ENCODE results near the gene CNTROB. TPM values are rescaled to one million over a fixed set of nuclear protein-coding genes. Genes with fewer than 3 reads are reported as not detected.

CNTROB gene
- total and polyA plus RNA-seq, 10 of the 15 experiments (the other 5 are each of a cell fraction or from before 2014, with no cell fraction given), result 2.0 to 36.2 (median 28.2) TPM

- H3K27me3 ChIP-seq (replicated peaks in 1 of 2; ENCODE audit: control insufficient read depth in 2 of 2, insufficient read depth in 2 of 2, low read length in 1 of 2), result no peaks in the 10 kb centered on the region
- no peaks in the 10 kb centered on the region for H3K9me3 ChIP-seq (replicated peaks; ENCODE audit: control insufficient read depth, insufficient read depth, low read length)
- 95% methylated on average over 4 of the region's 4 CpGs for WGBS (ENCODE audit: insufficient coverage, insufficient replicate concordance, low lambda C conversion rate, missing lambda C conversion rate)
- FAIRE-seq (no peak), ATAC-seq (no peak), DNase-seq (ENCODE audit: low read depth, low spot score) (no peak)
- CTCF ChIA-PET, result interaction anchor here (1.0 to 3.3 kb wide), 3 partner anchors 31 to 49 kb away, joined by 3 to 13 read pairs (median 3); no protein-coding TSS in a partner anchor
- H2AFZ ChIP-seq (ENCODE audit: control insufficient read depth, low read depth, low read length), result no peak overlapping the region
- RAD21 ChIA-PET (ENCODE audit: unreplicated experiment), result interaction anchor here (1.3 kb wide), 1 partner anchor 121 kb away, joined by 3 read pairs; no protein-coding TSS in a partner anchor
- H3K36me3 ChIP-seq (ENCODE audit: control insufficient read depth in 2 of 2, insufficient read depth in 2 of 2, low read length in 1 of 2), result peaks cover 8 to 22% of the 10 kb centered on the region in 2 experiments
- intact Hi-C loops (cut with micrococcal nuclease; ENCODE audit: unreplicated experiment), result no loop called here
- in situ Hi-C loops (cut with MboI), result no loop called here
- no peaks in the 10 kb centered on the region for H3K4me1 ChIP-seq (ENCODE audit: control insufficient read depth, insufficient read depth, low read length)
- H3K79me2 ChIP-seq (ENCODE audit: control insufficient read depth, insufficient read depth, low read length), result no peaks in the 10 kb centered on the region
- no peak overlapping the region for H3K4me3 ChIP-seq
- no peak overlapping the region for H3K9ac ChIP-seq (ENCODE audit: control insufficient read depth, insufficient read depth, low read length)
- BruUV-seq (replicated peaks), result no TSS peak
- no peak for TF ChIP-seq ATF7 (IDR thresholded peaks at IDR 0.05; ENCODE audit: low read depth)
- TF ChIP-seq TBL1XR1 (IDR thresholded peaks at IDR 0.05; ENCODE audit: low read depth, low read length), result no peak
- TF ChIP-seq PBX3 (IDR thresholded peaks at IDR 0.05; ENCODE audit: insufficient replicate concordance, low read depth, low read length), result no peak
- no peak for TF ChIP-seq TARDBP (IDR thresholded peaks at IDR 0.05; ENCODE audit: borderline replicate concordance)
- TF ChIP-seq EGR1 (IDR thresholded peaks at IDR 0.05; ENCODE audit: borderline replicate concordance in 1 of 2, low read depth in 2 of 2, low read length in 2 of 2), result no peak
- no peak for TF ChIP-seq RAD51 (IDR thresholded peaks at IDR 0.05)
- no peak for TF ChIP-seq KAT2A (conservative IDR thresholded peaks at IDR 0.05; ENCODE audit: control insufficient read depth, low read depth, low read length)
- TF ChIP-seq SIN3A (IDR thresholded peaks at IDR 0.05; ENCODE audit: low read depth, low read length), result no peak
- no peak for TF ChIP-seq BCLAF1 (IDR thresholded peaks at IDR 0.05)
- no peak for TF ChIP-seq ESRRA (IDR thresholded peaks at IDR 0.05; ENCODE audit: low read length)
- no peak for TF ChIP-seq MYC (IDR thresholded peaks at IDR 0.05; ENCODE audit: insufficient read depth, insufficient read length, insufficient replicate concordance, low read length, severe bottlenecking)
- no peak for TF ChIP-seq PRDM15 (CRISPR knock-in tag; IDR thresholded peaks at IDR 0.05)
- SMC1A ChIA-PET (ENCODE audit: uncharacterized antibody, unreplicated experiment), result interaction anchor here (1.1 kb wide), 1 partner anchor 44 kb away, joined by 4 read pairs; no protein-coding TSS in a partner anchor
- no peak overlapping the region for H3K27ac ChIP-seq (ENCODE audit: control insufficient read depth, insufficient read depth)
- no peaks in the 10 kb centered on the region for H4K20me1 ChIP-seq (ENCODE audit: control insufficient read depth, insufficient read depth)
- no peak overlapping the region for H3K4me2 ChIP-seq (ENCODE audit: control insufficient read depth, insufficient read depth)
- POLR2A ChIA-PET, result interaction anchor here (1.2 to 1.6 kb wide), 3 partner anchors 8 to 12 kb away, joined by 3 to 5 read pairs (median 4); partner anchors contain the start of genes CNTROB, KCNAB3 and TRAPPC1
Measured at GRCh38 chr17:7940034-7940433, 8.0 kb downstream of the CNTROB start.
